AG20443 (cell line): ENCODE measurements around the gene OTOGL.
"Not testable (repeated sequence)": the region's sequence is repeated elsewhere in the genome, so short reads cannot be mapped to it uniquely, and the experiment has no call there.

Experiments used
- DNase-seq: peaks from one replicate; pipeline ENCODE4 v3.0.0; 2012; ENCODE audit warnings: low spot score, mixed read lengths

OTOGL gene

GRCh38 chr12:80184926-80185325 is 85.6 kb downstream of the OTOGL start:
- no peak for DNase-seq

DNA sequence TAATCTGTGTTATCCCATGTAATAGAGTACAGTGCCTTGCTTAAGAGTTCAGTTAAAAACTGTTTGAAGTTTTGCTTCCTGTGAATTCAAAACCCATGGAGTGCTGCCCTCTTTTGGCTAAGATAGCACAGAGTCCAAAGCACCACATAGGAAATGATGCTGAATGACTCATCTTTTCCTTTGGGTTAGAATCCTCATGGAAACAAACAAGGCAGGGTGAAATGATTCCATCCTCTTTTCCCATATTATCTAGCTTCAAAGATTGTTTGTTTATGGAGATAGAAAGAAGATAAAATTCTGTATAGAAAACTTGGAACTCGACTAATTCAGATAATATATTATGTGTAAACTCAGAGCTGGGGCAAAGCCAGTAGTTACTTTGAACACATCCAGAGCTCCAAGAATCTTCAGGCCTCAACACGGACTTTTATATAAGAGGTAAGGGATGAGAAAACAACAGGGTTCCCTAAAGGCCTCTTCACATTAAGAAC is 87.4 kb downstream of the OTOGL start:
- peak; percentile 79 for DNase-seq

DNA sequence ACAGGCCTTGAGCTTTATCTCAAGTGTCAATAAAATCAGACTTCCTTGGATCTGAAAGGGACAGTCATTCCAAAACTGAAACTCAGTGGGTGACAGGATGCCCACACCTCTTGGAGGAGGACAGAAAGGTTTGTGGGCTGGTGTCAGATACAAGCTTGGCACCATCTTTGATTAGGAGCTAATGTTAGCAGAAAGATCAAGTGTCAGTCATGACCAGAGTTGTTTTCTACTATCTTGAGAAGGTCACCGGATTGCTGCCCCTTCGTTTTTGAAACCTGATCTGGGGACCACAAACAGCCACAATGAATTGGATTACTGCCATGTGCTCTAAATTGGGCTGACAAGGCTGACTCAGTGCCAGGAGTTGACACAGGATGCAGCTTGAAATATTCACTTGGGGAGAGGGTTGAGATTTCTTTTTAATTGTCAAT is 88.3 kb downstream of the OTOGL start:
- DNase-seq = no peak

- DNase-seq = no peak
These were observed 89.2 kb downstream of the OTOGL start for GRCh38 chr12:80188576-80188975.

- DNase-seq = peak; percentile 52
These were observed 89.9 kb downstream of the OTOGL start for GRCh38 chr12:80189241-80189640.

- no peak for DNase-seq
These were observed 90.7 kb downstream of the OTOGL start for GRCh38 chr12:80190001-80190400.

DNA sequence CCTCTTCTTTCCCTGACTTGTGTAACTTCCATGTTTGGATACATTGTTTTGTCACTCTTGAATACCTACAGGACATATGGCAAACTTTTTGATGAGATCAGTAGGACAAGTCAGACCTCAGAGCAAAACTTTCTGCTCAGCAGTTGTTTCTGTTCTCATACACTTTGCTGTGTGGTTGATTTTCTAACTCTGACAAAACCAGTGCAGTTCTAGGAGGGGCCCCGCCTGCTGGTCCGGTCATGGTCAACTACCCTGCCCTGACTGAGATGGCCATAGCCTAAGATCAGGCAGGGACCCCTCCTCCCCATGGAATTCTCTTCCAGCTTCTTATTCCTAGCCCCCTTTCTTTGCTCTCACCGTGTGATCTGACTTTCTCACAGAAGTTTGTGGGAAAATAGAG is 92.8 kb downstream of the OTOGL start:
- no peak for DNase-seq

GRCh38 chr12:80193865-80194264 is 94.5 kb downstream of the OTOGL start:
- DNase-seq = no peak

- peak; percentile 63 for DNase-seq
These were observed 95.9 kb downstream of the OTOGL start for GRCh38 chr12:80195074-80195726.

DNA sequence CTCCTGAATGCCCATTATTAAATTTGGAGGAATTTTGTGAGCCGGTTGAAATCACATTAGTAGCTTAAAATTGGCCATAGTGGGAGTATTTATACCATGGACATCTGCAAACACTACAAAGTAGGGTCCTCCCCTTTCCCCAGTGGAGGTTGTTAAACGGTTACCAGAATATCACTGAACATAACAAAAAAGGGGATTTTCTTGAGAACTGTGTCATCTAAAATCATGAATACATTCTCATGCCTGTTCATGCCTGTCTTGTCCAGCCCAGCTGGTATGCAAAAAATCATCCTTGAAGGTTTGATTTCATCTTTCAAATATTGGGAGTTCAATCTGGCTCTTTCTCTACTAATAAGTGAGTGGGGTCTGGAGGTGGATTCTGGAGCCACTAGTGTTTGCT is 96.4 kb downstream of the OTOGL start:
- no peak for DNase-seq

DNA sequence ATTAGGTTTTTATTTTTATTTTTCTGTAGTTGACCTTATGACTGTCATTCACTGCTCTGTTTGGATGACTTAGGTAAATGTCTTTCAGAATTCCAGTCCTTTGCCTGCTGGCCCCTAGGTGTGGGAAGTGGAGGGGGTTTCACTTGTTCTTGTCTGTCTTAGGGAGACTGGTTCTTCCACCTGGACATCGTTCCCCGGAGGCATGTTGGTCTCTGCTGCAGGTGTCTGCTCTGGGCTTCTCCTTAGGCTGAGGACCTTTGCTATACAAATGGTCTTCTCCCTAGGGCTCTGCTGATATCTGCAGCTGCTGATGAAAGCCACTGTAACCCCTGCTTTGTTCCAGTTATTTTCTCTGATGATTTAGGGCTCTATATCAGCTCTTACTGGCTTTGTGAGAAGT is 97.1 kb downstream of the OTOGL start:
- DNase-seq = no peak

GRCh38 chr12:80198782-80199337 is 99.5 kb downstream of the OTOGL start:
- no peak for DNase-seq

DNA sequence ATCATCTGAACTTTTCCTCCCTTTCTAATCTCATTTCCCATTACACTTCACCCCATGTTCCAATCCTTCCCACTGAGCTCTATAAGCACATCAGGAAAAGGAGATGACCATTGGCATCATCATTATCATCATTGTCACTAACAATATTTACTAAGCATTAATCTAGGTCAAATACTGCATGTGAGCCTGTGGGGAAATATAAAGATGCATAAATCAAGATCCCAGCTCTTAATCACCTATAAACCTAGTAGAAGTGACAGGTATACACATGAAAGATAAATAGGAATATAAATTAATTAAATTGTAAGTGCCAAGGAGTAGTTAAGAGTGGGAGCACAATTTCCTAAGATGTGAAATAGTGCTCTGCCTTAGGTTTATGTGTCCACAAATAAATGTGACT is 100.6 kb downstream of the OTOGL start:
- no peak for DNase-seq

DNA sequence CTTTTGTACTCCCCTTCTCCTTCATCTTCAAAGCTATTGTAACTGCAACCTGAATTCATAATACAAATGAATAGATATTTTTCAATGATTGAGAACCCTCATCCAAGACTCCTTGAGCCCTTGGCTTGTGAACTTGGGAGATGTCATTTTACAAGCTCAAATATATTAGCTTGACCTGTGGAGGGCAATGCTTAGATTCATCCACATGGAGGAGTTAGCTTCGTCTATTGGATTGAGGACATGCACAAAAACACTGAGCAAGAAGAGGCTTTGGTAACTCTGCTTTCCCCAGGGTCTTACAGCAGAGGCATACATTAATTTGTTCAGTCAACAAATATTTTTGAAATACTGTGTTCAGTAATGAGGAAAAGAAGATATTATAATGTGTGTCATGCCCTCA is 101.1 kb downstream of the OTOGL start:
- no peak for DNase-seq

DNA sequence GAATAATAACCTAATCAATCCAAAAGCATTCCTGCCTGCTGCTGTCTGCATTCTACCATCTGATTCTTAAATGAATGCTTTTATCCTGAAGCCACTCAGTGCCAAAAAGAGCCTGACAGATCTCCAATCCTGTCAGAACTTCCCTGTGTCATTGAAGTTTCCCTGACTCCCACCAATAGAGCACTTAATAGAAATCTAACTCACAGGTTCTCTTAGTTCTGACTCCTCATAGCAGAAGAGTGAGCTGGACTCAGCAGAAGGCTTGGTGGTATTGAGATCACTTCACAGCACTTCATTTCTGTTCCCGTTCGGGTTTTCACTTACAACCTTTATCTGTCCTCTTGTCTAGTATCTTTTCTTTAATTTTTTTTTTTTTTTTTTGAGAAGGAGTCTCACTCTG is 102.6 kb downstream of the OTOGL start:
- DNase-seq = no peak

GRCh38 chr12:80205960-80206359 is 106.6 kb downstream of the OTOGL start:
- no peak for DNase-seq

DNA sequence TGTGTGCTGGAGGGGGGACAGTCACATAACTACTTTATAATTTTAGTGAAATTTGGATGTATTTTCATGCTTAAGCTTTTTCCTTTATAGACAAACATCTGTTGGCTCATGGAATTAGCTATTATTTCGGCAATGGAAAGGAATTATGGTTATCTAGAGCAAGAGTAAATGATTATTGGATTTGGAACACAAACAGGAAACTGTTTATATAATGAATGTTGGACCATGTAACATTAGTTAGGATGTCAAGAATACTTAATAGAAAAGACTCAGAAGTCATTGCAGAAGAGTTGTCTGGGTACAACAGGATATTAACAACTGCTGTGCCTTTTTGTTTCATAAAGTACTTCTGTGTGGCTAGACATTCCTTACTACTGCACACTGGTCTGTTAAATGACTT is 108.7 kb downstream of the OTOGL start:
- DNase-seq = no peak

- DNase-seq = no peak
These were observed 112.3 kb downstream of the OTOGL start for GRCh38 chr12:80211671-80212070.

- DNase-seq = no peak
These were observed 113.8 kb downstream of the OTOGL start for GRCh38 chr12:80212938-80213645.

DNA sequence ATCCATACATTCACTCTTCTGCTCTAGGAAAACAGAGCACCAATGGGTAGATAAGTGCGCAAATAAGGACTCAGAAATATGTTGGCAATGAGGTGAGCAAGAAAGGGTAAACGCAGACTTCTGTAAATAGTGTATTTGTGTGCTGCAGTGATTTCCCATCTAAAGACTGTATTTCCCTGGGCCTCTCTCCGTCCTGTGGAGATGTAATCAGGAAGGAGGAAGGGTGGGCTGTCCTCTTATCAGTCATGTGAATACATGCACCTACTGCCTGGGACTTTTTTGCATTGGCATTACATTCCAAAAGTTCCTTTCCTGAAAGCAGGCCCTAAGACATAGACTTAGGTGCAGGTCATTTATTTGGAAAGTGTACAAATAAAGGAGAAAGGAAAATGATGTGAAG is 114.5 kb downstream of the OTOGL start:
- DNase-seq = no peak

- DNase-seq = no peak
These were observed 117.7 kb downstream of the OTOGL start for GRCh38 chr12:80217011-80217535.

DNA sequence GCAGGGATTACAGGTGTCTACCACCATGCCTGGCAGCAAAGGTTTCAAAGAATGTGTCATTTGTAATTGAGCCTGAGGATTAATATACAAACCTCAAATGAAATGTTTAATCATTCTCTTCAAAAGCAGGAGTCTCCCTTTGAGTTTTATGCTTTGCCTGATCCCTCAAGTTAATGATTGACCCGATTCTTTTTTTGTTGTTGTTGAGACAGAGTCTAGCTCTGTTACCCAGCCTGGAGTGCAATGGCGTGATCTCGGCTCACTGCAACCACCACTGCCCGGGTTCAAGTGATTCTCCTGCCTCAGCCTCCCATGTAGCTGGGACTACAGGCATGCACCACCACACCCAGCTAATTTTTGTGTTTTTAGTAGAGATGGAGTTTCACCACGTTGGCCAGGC is 119.6 kb downstream of the OTOGL start:
- DNase-seq = not testable (repeated sequence)

GRCh38 chr12:80219345-80219744 is 120.0 kb downstream of the OTOGL start:
- no peak for DNase-seq
